ENCODE results near the gene SPRED2. TPM values are rescaled to one million over a fixed set of nuclear protein-coding genes. Genes with fewer than 3 reads are reported as not detected.
"Not testable (repeated sequence)": the region's sequence is repeated elsewhere in the genome, so short reads cannot be mapped to it uniquely, and the experiment has no call there.

SPRED2 gene
- total and polyA plus RNA-seq, 4 donors: 6.7 to 7.5 (median 7.1) TPM

DNA sequence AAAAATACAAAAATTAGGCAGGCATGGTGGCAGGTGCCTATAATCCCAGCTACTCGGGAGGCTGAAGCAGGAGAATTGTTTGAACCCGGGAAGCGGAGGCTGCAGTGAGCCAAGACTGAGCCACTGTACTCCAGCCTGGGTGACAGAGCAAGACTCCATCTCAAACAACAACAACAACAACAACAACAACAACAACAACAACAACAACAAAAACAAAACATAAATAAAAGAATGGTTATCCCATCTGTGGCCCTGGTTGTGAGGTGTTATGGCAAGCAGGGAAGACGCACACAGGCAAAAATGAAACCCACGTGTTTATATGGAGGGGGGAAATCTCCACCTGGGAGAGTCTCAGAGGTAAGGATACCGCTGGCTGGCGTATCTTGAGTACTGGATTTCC lies 115.0 kb downstream of the SPRED2 start:
- H3K27ac ChIP-seq (ENCODE audit: low read depth in 1 of 2, low read length in 2 of 2); H3K9me3 ChIP-seq (ENCODE audit: control insufficient read depth in 4 of 4, low read length in 3 of 4); H3K9ac ChIP-seq (ENCODE audit: low read depth in 1 of 2, low read length in 2 of 2); H3K4me3 ChIP-seq (ENCODE audit: low read depth in 1 of 3, low read length in 3 of 3); H3K4me1 ChIP-seq (ENCODE audit: control insufficient read depth in 4 of 4, insufficient read depth in 4 of 4, low read length in 3 of 4); H3K27me3 ChIP-seq (ENCODE audit: control insufficient read depth in 4 of 4, insufficient read depth in 4 of 4, low read length in 3 of 4); DNase-seq (ENCODE audit: low spot score): not testable (repeated sequence)
- WGBS: 96% methylated on average over 7 of the region's 7 CpGs
- peaks cover 8 to 33% (median 23%) of the 10 kb centered on the region in 4 donors for H3K36me3 ChIP-seq (ENCODE audit: control insufficient read depth in 4 of 4, insufficient read depth in 3 of 4, low read depth in 1 of 4, low read length in 3 of 4)

- no peaks in the 10 kb centered on the region for H3K27me3 ChIP-seq (ENCODE audit: control insufficient read depth in 4 of 4, insufficient read depth in 4 of 4, low read length in 3 of 4)
- WGBS: 59% methylated on average over 6 of the region's 6 CpGs
- H3K36me3 ChIP-seq (ENCODE audit: control insufficient read depth in 4 of 4, insufficient read depth in 3 of 4, low read depth in 1 of 4, low read length in 3 of 4): peaks cover 8 to 43% (median 29%) of the 10 kb centered on the region in 4 donors
- no peak overlapping the region for H3K27ac ChIP-seq (ENCODE audit: low read depth in 1 of 2, low read length in 2 of 2)
- H3K9ac ChIP-seq (ENCODE audit: low read depth in 1 of 2, low read length in 2 of 2): no peak overlapping the region
- peaks cover 0 to 5% (median 0%) of the 10 kb centered on the region in 4 donors for H3K4me1 ChIP-seq (ENCODE audit: control insufficient read depth in 4 of 4, insufficient read depth in 4 of 4, low read length in 3 of 4)
- no peak for DNase-seq (ENCODE audit: low spot score)
- no peaks in the 10 kb centered on the region for H3K9me3 ChIP-seq (ENCODE audit: control insufficient read depth in 4 of 4, low read length in 3 of 4)
- TF ChIP-seq RAD21 (IDR thresholded peaks at IDR 0.05): peak; percentile 24 to 59
- no peak for TF ChIP-seq FOXA1 (IDR thresholded peaks at IDR 0.05)
- TF ChIP-seq FOXA2 (IDR thresholded peaks at IDR 0.05): no peak
- TF ChIP-seq SP1 (IDR thresholded peaks at IDR 0.05): no peak
- TF ChIP-seq RXRA (IDR thresholded peaks at IDR 0.05): peak in 1 of 2 donors; percentile 7
- peak in 1 of 2 donors; percentile 16 for TF ChIP-seq HNF4A (conservative IDR thresholded peaks at IDR 0.05)
- TF ChIP-seq JUND (IDR thresholded peaks at IDR 0.05): no peak
- H3K4me3 ChIP-seq (ENCODE audit: low read depth in 1 of 3, low read length in 3 of 3): no peak overlapping the region
These were observed 116.3 kb downstream of the SPRED2 start for GRCh38 chr2:65316072-65316471.

- TF ChIP-seq REST (IDR thresholded peaks at IDR 0.05): no peak
- TF ChIP-seq, protein P1, sequence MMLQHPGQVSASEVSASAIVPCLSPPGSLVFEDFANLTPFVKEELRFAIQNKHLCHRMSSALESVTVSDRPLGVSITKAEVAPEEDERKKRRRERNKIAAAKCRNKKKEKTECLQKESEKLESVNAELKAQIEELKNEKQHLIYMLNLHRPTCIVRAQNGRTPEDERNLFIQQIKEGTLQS (IDR thresholded peaks at IDR 0.05): no peak
- TF ChIP-seq, protein P2, sequence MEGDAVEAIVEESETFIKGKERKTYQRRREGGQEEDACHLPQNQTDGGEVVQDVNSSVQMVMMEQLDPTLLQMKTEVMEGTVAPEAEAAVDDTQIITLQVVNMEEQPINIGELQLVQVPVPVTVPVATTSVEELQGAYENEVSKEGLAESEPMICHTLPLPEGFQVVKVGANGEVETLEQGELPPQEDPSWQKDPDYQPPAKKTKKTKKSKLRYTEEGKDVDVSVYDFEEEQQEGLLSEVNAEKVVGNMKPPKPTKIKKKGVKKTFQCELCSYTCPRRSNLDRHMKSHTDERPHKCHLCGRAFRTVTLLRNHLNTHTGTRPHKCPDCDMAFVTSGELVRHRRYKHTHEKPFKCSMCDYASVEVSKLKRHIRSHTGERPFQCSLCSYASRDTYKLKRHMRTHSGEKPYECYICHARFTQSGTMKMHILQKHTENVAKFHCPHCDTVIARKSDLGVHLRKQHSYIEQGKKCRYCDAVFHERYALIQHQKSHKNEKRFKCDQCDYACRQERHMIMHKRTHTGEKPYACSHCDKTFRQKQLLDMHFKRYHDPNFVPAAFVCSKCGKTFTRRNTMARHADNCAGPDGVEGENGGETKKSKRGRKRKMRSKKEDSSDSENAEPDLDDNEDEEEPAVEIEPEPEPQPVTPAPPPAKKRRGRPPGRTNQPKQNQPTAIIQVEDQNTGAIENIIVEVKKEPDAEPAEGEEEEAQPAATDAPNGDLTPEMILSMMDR (IDR thresholded peaks at IDR 0.05; ENCODE audit: low read depth, low read length, missing input control): no peak
- TF ChIP-seq NR2F2 (IDR thresholded peaks at IDR 0.05): no peak
- no peak for TF ChIP-seq RXRA (IDR thresholded peaks at IDR 0.05)
- TF ChIP-seq FOXA1 (IDR thresholded peaks at IDR 0.05): no peak
- TF ChIP-seq HNF4G (IDR thresholded peaks at IDR 0.05): no peak
- no peak for TF ChIP-seq RAD21 (IDR thresholded peaks at IDR 0.05)
- TF ChIP-seq TAF1 (conservative IDR thresholded peaks at IDR 0.05): no peak
- no peak for TF ChIP-seq JUND (IDR thresholded peaks at IDR 0.05)
- TF ChIP-seq ZBTB33 (IDR thresholded peaks at IDR 0.05): no peak
- Histone ChIP-seq H3K27ac (ENCODE audit: low read depth in 1 of 2, low read length in 2 of 2) (no peak overlapping the region), H3K4me3 (ENCODE audit: low read depth in 1 of 3, low read length in 3 of 3) (no peak overlapping the region), H3K9ac (ENCODE audit: low read depth in 1 of 2, low read length in 2 of 2) (no peak overlapping the region), H3K36me3 (ENCODE audit: control insufficient read depth in 4 of 4, insufficient read depth in 3 of 4, low read depth in 1 of 4, low read length in 3 of 4) (peaks cover 8 to 43% (median 29%) of the 10 kb centered on the region in 4 donors), H3K27me3 (ENCODE audit: control insufficient read depth in 4 of 4, insufficient read depth in 4 of 4, low read length in 3 of 4) (no peaks in the 10 kb centered on the region), H3K4me1 (ENCODE audit: control insufficient read depth in 4 of 4, insufficient read depth in 4 of 4, low read length in 3 of 4) (peaks cover 0 to 5% (median 0%) of the 10 kb centered on the region in 4 donors), H3K9me3 (ENCODE audit: control insufficient read depth in 4 of 4, low read length in 3 of 4) (no peaks in the 10 kb centered on the region)
- no peak for DNase-seq (ENCODE audit: low spot score)
- WGBS: 95% methylated on average over 8 of the region's 8 CpGs
These were observed 117.5 kb downstream of the SPRED2 start for GRCh38 chr2:65314801-65315441.
